ENCODE results near the gene APIP.
A peak's percentile ranks its signal among the peaks of the same experiment; 100 is the strongest.
"Not testable (repeated sequence)": the region's sequence is repeated elsewhere in the genome, so short reads cannot be mapped to it uniquely, and the experiment has no call there.

The APIP gene

GRCh38 chr11:34926101-34926830, 10.1 kb upstream of the APIP start:
- peak; percentile 59 for DNase-seq

GRCh38 chr11:34924714-34925113, 8.5 kb upstream of the APIP start:
- no peak for DNase-seq

- no peak for DNase-seq
Measured at GRCh38 chr11:34921156-34921555, 5.0 kb upstream of the APIP start.

GRCh38 chr11:34916843-34917770, 928 bp upstream of the APIP start:
- DNase-seq = peak; percentile 52

- peak; percentile 32 for DNase-seq
Measured at GRCh38 chr11:34915136-34916014, 804 bp downstream of the APIP start.

GRCh38 chr11:34913556-34913955, 2.6 kb downstream of the APIP start:
- not testable (repeated sequence) for DNase-seq

GRCh38 chr11:34911676-34912075, 4.5 kb downstream of the APIP start:
- DNase-seq = no peak

GRCh38 chr11:34910817-34911216, 5.4 kb downstream of the APIP start:
- DNase-seq = no peak

- no peak for DNase-seq
Measured at GRCh38 chr11:34909955-34910354, 6.2 kb downstream of the APIP start.

- no peak for DNase-seq
Measured at GRCh38 chr11:34909415-34909814, 6.8 kb downstream of the APIP start.

GRCh38 chr11:34907934-34908593, 8.1 kb downstream of the APIP start:
- DNase-seq = no peak

GRCh38 chr11:34905666-34906065, 10.5 kb downstream of the APIP start:
- no peak for DNase-seq

- no peak for DNase-seq
Measured at GRCh38 chr11:34904421-34904955, 11.7 kb downstream of the APIP start.

GRCh38 chr11:34899633-34900016, 16.6 kb downstream of the APIP start:
- DNase-seq = no peak

- DNase-seq = no peak
Measured at GRCh38 chr11:34898474-34898873, 17.7 kb downstream of the APIP start.

- no peak for DNase-seq
Measured at GRCh38 chr11:34897171-34897870, 18.9 kb downstream of the APIP start.

- not testable (repeated sequence) for DNase-seq
Measured at GRCh38 chr11:34896191-34896590, 20.0 kb downstream of the APIP start.

GRCh38 chr11:34893416-34893815, 22.8 kb downstream of the APIP start:
- DNase-seq = no peak

- no peak for DNase-seq
Measured at GRCh38 chr11:34891611-34892010, 24.6 kb downstream of the APIP start.

GRCh38 chr11:34890812-34891211, 25.4 kb downstream of the APIP start:
- DNase-seq = peak; percentile 55

- no peak for DNase-seq
Measured at GRCh38 chr11:34890089-34890488, 26.1 kb downstream of the APIP start.

GRCh38 chr11:34887260-34887659, 28.9 kb downstream of the APIP start:
- DNase-seq = no peak
